ENCODE data around the gene CA11. TPM values are rescaled to one million over a fixed set of nuclear protein-coding genes. Genes with fewer than 3 reads are reported as not detected.

The CA11 gene
- total RNA-seq, 1 experiment from 2014 or later = not detected

DNA sequence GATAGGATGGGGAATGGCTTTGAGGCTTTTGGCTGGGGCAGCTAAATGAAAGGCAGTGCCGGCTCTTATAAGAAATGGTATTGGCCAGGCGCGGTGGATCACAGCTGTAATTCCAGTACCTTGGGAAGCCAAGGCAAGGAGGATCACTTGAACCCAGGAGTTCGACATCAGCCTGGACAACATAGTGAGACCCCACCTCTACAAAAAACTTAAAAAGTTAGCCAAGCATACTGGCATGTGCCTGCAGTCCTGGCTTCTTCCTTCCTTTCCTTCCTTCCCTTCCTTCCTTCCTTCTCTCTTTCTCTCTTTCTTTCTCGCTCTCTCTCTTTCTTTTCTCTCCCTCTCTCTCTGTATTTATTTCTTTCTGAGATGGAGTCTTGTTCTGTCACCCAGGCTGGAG is 3.1 kb downstream of the CA11 start:
- Histone ChIP-seq H3K9me3 (replicated peaks) (no peaks in the 10 kb centered on the region), H3K27ac (no peak overlapping the region), H3K36me3 (no peaks in the 10 kb centered on the region), H3K27me3 (replicated peaks) (peaks cover 13% of the 10 kb centered on the region), H3K4me1 (replicated peaks) (peaks cover 9% of the 10 kb centered on the region), H3K4me3 (no peak overlapping the region)
- no peak for DNase-seq (ENCODE audit: low read depth in 1 of 2, low spot score in 2 of 2)

DNA sequence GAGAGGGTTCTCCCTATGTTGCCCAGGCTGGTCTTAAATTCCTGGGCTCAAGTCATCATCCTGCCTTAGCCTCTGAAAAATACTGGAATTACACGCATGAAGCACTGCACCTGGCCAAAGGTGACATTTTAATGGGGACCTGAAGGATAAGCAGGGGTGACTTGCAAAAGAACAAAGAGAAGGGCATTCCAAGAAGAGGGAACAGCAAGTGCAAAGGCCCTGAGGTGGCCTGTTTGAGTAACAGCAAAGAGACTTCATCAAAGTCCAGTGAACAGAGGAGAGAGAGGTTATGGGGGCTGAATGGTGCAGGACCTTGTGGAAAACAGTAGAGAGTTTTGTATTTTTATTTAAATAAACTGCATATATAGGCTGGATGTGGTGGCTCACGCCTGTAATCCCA is 4.1 kb downstream of the CA11 start:
- Histone ChIP-seq H3K27me3 (replicated peaks) (peaks cover 13% of the 10 kb centered on the region), H3K36me3 (no peaks in the 10 kb centered on the region), H3K4me1 (replicated peaks) (peaks cover 18% of the 10 kb centered on the region), H3K9me3 (replicated peaks) (no peaks in the 10 kb centered on the region), H3K27ac (no peak overlapping the region), H3K4me3 (no peak overlapping the region)
- DNase-seq (ENCODE audit: low read depth in 1 of 2, low spot score in 2 of 2) = no peak

DNA sequence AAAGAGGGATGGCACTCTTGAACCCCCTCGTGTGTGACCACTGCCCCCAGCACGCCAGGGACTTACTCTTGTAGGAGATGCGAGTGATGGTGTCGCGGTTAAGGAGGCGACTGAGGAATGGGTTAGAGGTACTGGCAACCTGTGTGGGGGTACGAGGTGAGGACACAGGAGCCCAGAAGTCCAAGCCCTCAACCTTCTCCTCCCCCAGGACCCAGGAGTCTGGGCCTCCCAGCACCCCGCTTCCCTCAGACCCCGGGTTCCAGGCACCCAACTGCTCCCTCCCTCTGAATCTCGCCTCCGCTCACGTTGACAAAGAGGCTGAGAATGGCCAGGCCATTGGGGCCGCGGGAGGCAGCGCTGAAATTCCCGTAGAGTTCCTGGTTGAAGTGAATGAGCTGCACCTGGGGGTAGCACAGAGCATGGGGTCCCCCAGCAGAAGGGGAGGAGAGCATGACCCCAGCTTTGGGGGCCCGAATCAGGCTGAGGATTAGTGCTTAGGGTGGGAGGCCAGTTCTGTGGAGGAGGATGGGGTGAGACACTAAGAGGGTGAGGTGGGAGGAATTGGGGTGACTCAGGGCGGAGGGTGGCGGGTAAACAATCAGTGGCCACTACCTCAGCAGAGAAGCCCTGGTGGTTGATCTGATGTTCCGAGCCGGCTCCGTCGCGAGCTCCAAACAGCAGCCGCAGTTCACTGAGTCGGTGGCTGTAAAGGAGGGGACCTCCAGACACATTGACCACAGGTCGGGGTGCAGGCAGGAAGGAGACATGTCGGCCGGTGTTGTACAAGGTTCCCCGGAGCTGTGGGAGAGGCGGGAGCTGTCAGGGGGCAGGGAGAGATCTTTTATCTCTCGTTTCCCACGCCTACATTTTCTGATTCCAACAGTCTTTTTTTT is 6.3 kb downstream of the CA11 start:
- Histone ChIP-seq H3K4me3 (no peak overlapping the region), H3K27ac (no peak overlapping the region), H3K36me3 (no peaks in the 10 kb centered on the region), H3K4me1 (replicated peaks) (peaks cover 27% of the 10 kb centered on the region), H3K9me3 (replicated peaks) (no peaks in the 10 kb centered on the region), H3K27me3 (replicated peaks) (peaks cover 5% of the 10 kb centered on the region)
- DNase-seq (ENCODE audit: low read depth in 1 of 2, low spot score in 2 of 2) = no peak

DNA sequence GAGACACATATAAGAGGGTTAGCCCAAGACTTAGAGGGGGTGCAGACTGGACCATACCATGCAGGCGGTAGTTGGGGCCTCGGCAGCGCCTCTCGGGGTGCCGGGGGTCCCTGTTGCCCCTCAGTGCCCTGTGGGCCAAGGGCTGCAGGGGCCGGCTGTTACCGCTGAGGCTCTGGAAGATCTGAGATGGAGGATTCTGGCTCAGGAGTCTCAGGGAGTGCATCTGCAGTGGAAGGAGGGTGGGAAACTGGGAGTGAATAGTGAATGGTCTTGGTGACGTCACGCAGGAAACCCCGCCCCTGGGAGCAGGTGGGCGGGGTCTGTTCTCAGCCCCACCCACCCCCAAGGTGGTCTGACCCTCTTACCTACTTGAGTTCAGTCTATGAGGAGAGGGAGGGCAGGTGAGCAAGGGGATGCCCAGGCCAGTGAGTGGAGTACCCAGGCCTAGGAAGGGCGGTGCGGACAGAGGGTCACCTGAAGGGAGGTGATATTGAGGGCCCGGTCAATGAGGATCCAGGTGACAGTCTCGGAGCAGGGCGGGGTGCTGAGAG is 7.1 kb downstream of the CA11 start:
- Histone ChIP-seq H3K9me3 (replicated peaks) (no peaks in the 10 kb centered on the region), H3K4me1 (replicated peaks) (peaks cover 35% of the 10 kb centered on the region), H3K36me3 (no peaks in the 10 kb centered on the region), H3K27me3 (replicated peaks) (peaks cover 5% of the 10 kb centered on the region), H3K27ac (no peak overlapping the region), H3K4me3 (no peak overlapping the region)
- no peak for DNase-seq (ENCODE audit: low read depth in 1 of 2, low spot score in 2 of 2)

DNA sequence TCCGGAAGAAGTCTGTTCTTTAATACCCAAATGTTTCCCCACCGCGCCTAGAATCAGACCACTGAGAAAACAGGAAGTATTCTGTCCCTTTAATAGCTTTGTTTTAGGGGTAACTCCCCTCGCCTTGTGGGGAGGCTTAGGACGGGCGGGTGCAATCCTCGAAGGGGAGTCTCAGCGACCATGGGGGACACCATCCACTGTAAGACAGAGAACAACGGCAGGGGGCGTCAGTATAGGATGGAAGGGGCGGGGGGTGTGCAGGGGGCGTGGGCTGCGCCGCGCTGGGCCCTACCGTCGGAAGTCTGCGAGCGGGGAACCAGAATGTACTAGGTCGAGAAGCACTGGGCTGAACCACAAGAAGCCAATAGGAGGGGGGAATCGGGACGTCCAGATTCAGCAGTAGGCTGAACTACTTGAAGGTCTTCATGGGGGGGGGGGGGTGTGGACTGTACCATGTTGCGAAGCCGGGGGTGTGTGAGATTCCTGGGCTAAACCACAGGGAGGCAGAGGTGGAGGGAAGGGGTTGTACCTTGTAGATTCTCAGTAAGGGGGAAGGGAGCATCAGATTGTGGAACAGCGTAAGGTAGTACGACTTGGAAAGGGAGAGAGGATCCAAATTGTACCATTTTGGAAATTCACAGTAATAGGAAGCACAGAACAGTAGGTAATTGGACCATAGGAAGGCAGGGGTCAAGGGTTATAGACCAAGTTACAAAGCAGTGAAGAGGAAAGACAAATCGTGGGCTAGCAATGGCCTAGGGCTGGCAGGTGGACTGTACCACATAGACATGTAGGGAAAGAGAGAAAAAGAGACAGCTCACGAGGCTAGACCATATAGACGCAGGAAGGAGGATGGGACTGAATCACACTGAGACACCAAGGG is 7.8 kb downstream of the CA11 start:
- peak; percentile 59 to 84 for DNase-seq (ENCODE audit: low read depth in 1 of 2, low spot score in 2 of 2)
- H3K36me3 ChIP-seq = no peaks in the 10 kb centered on the region

DNA sequence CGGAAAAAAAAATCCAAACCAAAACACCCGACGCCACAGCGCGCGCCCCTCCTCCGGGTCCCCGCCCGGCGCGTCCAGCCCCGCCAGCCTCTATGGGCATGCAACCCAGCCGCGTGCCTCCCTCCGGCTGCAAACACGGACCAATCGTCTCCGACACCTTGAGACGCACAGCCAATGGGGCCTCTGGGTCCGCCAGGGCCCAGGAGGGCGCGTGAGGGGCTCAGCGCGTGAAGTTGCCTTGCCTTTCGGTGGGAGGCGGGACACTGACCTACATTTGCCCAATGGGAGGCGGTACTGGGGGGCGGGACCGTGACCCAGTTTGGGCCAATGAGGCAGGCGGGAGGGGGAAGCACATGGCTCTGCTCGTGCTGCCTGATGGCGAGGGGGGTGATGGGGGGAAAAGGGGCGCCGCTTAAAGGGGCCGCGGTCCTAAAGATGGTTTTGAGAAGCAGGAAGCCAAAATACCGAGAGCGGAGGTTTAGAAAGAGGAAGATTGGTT is 8.5 kb downstream of the CA11 start:
- H3K36me3 ChIP-seq = no peaks in the 10 kb centered on the region
- H3K4me1 ChIP-seq (replicated peaks) = peaks cover 37% of the 10 kb centered on the region
- H3K27me3 ChIP-seq (replicated peaks) = peaks cover 5% of the 10 kb centered on the region
- no peaks in the 10 kb centered on the region for H3K9me3 ChIP-seq (replicated peaks)
- H3K27ac ChIP-seq = peak overlapping the region; percentile 58
- peak overlapping the region; percentile 31 for H3K4me3 ChIP-seq
- DNase-seq (ENCODE audit: low read depth in 1 of 2, low spot score in 2 of 2) = peak; percentile 94 to 98

More for the DNA sequence above, 7.8 kb downstream of the CA11 start:
- Histone ChIP-seq H3K27me3 (replicated peaks) (peaks cover 5% of the 10 kb centered on the region), H3K27ac (peak overlapping the region; percentile 58), H3K9me3 (replicated peaks) (no peaks in the 10 kb centered on the region), H3K4me3 (peak overlapping the region; percentile 31), H3K4me1 (replicated peaks) (peaks cover 37% of the 10 kb centered on the region)

DNA sequence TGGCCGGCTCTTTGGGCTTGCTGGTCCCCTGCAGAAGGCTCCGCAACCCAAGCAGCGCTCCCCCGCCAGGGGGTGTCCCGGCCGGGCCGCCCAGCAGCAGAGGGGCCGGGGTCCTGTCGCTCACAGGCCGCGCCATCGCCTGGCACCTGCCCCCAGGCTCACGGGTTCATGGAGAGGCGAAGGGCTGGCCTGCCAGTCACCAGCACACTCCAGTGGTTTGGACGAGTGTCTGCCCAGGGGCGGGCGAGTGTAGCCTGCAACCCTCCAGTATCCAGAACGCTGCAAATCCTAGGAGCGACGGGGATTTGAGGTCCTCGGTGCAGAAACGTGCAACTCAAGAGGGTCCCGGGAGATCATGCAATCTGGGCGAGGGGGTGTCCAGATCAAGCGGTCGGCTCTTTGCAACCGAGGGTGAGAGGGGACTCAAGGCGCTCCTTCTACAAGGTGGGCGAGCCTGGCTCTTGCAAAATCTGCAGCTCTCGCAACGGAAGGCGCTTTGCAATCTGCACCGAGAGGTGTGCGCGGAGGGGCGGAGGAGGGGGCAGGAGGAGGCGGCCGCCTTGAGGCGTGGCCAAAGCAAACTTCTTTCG is 9.0 kb downstream of the CA11 start, which contains the start of gene DBP:
Gene DBP, minus strand, starts transcription at position 521 of the 590 bp plus-strand sequence. Its CDS starts 385 bp downstream, at position 136.
- DNase-seq (ENCODE audit: low read depth in 1 of 2, low spot score in 2 of 2) = peak in 1 of 2 experiments; percentile 47
- Histone ChIP-seq H3K4me3 (peak within 1 kb of the TSS; percentile 31), H3K4me1 (replicated peaks) (peaks cover 37% of the 10 kb centered on the region), H3K27me3 (replicated peaks) (peaks cover 5% of the 10 kb centered on the region), H3K27ac (peak within 1 kb of the TSS; percentile 58), H3K9me3 (replicated peaks) (no peaks in the 10 kb centered on the region), H3K36me3 (no peaks in the 10 kb centered on the region)

DNA sequence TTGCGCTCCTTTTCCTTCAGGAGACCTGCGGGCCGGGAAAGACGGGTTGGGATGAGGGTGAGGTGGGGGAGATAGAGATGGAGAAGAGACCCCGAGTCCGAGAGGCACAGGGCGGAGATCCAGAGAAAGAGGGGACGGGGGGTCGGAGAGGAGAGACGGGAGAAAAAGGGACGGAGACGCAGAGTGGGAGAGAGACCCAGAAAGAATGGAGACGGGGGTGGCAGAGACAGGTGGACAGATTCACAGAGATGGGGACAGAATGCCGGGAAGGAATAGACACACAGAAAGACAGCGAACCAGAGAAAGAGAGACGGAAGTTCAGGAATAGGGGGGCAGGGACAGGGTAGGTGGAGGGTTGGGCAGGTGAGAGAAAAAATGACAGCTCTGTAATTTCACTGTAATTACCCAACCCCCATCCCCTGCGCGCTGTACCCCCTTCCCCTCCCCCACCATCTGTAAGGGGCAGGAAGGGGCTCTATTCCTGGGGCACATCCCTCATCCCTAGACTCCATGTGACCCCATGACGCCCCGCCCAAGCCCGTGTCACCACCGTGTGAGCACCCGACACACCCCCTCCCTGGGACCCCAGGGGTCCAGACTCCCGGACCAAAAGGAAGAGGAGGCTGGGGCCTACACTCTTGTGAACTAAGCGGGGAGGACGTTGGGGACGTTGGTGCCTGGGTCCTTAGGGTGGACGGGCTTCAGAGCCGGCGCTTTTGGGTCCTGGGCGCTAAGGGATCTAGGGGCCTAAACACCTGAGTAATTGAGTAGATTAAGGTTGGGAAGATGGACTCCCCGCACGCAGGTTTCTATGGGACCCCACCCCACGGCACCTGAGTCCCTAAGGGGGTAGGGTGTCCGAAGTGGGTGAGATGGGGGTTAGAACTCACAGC is 9.8 kb downstream of the CA11 start:
- no peak for DNase-seq (ENCODE audit: low read depth in 1 of 2, low spot score in 2 of 2)
- peak overlapping the region; percentile 31; the same call in 1 of the 2 replicates for H3K4me3 ChIP-seq
- H3K36me3 ChIP-seq = no peaks in the 10 kb centered on the region
- peaks cover 5% of the 10 kb centered on the region for H3K27me3 ChIP-seq (replicated peaks)
- H3K4me1 ChIP-seq (replicated peaks) = peaks cover 37% of the 10 kb centered on the region
- no peak overlapping the region for H3K27ac ChIP-seq
- no peaks in the 10 kb centered on the region for H3K9me3 ChIP-seq (replicated peaks)

DNA sequence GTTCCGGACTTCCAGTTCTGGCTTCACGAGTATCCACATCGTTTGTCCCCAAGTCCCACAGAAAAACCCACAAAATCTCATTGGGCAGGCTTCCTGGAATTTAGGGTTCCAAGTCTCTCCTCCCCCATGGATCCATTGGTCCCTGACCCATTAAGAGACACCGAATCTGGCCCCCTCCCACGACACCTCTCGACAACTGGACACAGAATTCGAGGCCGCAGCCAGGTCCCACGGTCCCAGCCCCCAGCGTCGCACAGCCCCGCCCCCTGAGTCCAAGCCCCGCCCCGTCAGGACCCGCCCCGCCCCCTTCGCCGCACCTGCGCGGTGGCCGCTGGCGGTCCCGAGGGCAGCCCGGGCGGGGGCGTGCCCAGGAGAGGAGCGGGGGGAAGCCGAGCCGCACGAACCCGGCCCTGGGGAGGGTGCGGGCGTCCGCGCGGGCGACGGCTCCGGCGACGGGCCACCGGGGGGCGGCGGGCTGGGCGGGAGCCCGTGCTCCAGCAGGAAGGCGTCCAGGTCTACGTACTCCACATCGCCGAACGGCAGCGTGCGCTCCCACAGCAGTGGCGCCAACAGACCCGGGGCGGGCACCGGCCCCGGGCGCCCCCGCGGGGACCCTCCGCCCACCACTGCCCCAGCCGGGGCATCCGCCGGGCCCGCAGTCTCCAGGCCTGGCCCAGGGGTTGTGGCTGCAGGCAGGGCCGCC is 10.6 kb downstream of the CA11 start:
- peaks cover 37% of the 10 kb centered on the region for H3K4me1 ChIP-seq (replicated peaks)
- H3K36me3 ChIP-seq = no peaks in the 10 kb centered on the region
- H3K4me3 ChIP-seq = peak overlapping the region; percentile 31
- H3K27ac ChIP-seq = no peak overlapping the region
- no peaks in the 10 kb centered on the region for H3K9me3 ChIP-seq (replicated peaks)
- peak in 1 of 2 experiments; percentile 46 for DNase-seq (ENCODE audit: low read depth in 1 of 2, low spot score in 2 of 2)
- peaks cover 5% of the 10 kb centered on the region; the same call in 1 of the 2 replicates for H3K27me3 ChIP-seq (replicated peaks)

DNA sequence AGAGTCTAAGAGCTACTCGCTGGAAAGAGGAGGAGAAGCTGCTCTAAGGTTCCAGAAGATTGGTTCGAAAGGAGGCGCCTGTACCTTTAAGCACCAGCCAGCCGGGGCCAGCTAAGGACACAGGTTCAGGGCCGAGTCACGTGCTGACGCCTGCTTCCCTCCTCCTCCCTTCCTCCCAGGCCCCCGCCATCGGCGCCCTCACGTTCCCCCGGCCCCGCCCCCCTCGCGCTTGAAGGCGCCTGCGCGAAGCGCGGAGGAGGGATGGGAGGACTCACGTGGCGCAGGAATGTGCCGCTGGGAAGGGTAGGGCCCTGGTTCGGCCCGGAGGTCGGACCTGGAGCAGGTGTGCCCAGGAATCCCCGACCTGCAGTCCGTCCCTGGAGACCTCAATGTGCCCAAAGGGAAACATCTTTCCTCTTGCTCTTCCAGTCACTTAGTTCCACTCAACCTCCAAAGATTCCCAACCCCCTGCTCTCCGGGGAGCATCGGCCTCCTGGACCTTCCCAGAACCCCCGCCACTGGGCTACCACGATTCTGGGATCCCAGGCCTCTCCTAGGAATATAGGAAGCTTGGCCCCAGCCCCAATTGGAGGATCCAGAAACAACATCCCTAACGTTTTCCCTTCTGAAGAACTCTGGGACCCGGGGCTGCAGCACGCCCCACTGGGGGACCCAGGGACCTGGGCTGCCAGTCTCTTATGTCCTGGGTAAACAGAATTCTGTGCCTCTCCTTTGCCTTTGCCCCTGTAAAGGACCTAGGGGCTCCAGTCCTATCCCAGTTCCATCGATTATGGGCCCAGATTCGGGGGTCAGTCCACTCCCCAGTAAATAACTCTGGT is 11.3 kb downstream of the CA11 start:
- no peak overlapping the region for H3K4me3 ChIP-seq
- DNase-seq (ENCODE audit: low read depth in 1 of 2, low spot score in 2 of 2) = peak; percentile 74 to 92
- peaks cover 5% of the 10 kb centered on the region; the same call in 1 of the 2 replicates for H3K27me3 ChIP-seq (replicated peaks)
- peaks cover 1% of the 10 kb centered on the region; the same call in 1 of the 2 replicates for H3K36me3 ChIP-seq
- no peak overlapping the region for H3K27ac ChIP-seq
- H3K9me3 ChIP-seq (replicated peaks) = no peaks in the 10 kb centered on the region
- H3K4me1 ChIP-seq (replicated peaks) = peaks cover 37% of the 10 kb centered on the region

DNA sequence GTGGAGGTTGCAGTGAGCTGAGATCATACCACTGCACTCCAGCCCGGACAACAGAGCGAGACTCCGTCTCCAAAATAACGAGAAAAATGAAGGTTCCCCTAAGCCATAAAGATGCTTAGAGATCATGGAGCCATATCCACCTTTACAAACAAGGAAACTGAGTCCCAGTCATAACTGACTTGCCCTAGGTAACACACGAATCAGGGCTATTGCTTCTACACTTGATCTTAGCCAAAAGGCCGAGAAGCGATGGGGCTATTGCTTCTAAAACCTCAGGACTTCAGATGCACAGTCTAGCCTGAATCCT is 12.0 kb downstream of the CA11 start:
- no peak for DNase-seq (ENCODE audit: low read depth in 1 of 2, low spot score in 2 of 2)
- Histone ChIP-seq H3K4me3 (no peak overlapping the region), H3K4me1 (replicated peaks) (peaks cover 37% of the 10 kb centered on the region), H3K27me3 (replicated peaks) (peaks cover 5% of the 10 kb centered on the region; the same call in 1 of the 2 replicates), H3K27ac (no peak overlapping the region), H3K9me3 (replicated peaks) (no peaks in the 10 kb centered on the region), H3K36me3 (peaks cover 7% of the 10 kb centered on the region)
